ENCODE measurements around the gene CYP8B1.

DNA sequence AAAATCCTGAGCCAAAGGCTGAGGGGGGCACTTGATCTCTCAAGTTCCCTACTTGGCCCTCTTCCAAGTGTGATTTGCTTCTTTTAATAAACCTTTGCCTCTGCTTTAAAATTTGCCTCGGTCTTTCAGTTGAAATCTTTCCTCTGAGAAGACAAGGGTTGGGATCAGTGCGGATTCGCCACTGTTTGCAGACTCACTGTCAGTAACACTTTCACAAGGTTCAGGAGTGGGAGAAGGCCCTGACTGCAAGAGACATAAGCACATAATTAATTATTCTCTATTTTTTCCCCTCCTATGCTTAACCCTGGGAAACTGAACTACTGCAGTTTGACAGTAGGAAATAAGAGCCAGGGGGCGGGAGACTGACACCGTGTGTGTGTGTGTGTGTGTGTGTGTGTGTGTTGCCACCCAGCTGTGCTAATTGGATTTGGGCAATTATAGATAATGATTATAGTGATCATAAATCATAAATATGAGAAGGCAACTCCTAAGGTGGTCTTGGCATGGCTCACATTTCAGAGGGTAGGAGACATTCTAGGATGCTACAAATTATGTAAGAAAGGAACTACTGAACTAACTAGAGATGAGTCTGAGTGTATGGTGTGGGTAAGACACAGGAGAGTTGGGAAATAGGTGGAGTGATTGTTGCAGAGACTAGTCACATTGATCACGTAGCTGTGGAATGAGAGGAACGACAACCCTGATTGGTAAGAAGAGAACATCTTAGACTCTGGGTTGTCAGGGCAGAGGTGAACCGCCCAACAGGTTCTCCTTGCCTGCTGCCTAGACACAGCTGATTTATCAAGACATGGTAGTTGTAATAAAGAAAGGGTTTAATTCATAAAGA lies 24.8 kb upstream of the CYP8B1 start:
- TF ChIP-seq FOXK2 (IDR thresholded peaks at IDR 0.05) (no peak), HDGF (IDR thresholded peaks at IDR 0.05; ENCODE audit: borderline replicate concordance) (no peak), SP1 (IDR thresholded peaks at IDR 0.05) (no peak), ARNT (IDR thresholded peaks at IDR 0.05) (no peak)
